H9 (cell line): ENCODE data around the gene CDK6. TPM values are rescaled to one million over a fixed set of nuclear protein-coding genes. Genes with fewer than 3 reads are reported as not detected.
A peak's percentile ranks its signal among the peaks of the same experiment; 100 is the strongest.

Experiments used
- DNase-seq: peaks from one replicate; pipeline ENCODE4 v3.0.0-alpha.2; 2017
- H2AFZ ChIP-seq: one replicate; pipeline ENCODE4 v1.6.1; 2013; ENCODE audit warnings: mild to moderate bottlenecking, low read length, control low read depth, moderate library complexity
- H2AK5ac ChIP-seq: 2 replicates; pipeline ENCODE4 v1.6.1; 2013; ENCODE audit warnings: low read length, control low read depth, mixed read lengths; ENCODE audit not compliant: insufficient read length
- H2BK120ac ChIP-seq: one replicate; pipeline ENCODE4 v1.6.1; 2013; ENCODE audit warnings: low read depth, mild to moderate bottlenecking, low read length, control low read depth, inconsistent platforms; ENCODE audit not compliant: poor library complexity, severe bottlenecking
- H2BK12ac ChIP-seq: 2 replicates; pipeline ENCODE4 v1.6.1; 2013; ENCODE audit warnings: low read length, control low read depth, mixed read lengths, low read depth; ENCODE audit not compliant: insufficient read length
- H2BK15ac ChIP-seq: 2 replicates; pipeline ENCODE4 v1.6.1; 2013; ENCODE audit warnings: low read depth, low read length, control low read depth
- H2BK20ac ChIP-seq: one replicate; pipeline ENCODE4 v1.6.1; 2013; ENCODE audit warnings: low read depth, mild to moderate bottlenecking, low read length, control low read depth, inconsistent platforms; ENCODE audit not compliant: poor library complexity, severe bottlenecking
- H2BK5ac ChIP-seq: 2 replicates; pipeline ENCODE4 v1.6.1; 2013; ENCODE audit warnings: low read length, control low read depth, mixed read lengths; ENCODE audit not compliant: insufficient read length
- H3K14ac ChIP-seq: 2 replicates; pipeline ENCODE4 v1.6.1; 2013; ENCODE audit warnings: low read length, control low read depth; ENCODE audit not compliant: insufficient read depth
- H3K18ac ChIP-seq: 2 replicates; pipeline ENCODE4 v1.6.1; 2013; ENCODE audit warnings: low read depth, mild to moderate bottlenecking, mixed read lengths, low read length, control low read depth; ENCODE audit not compliant: insufficient read length
- H3K23ac ChIP-seq: 2 replicates; pipeline ENCODE4 v1.6.1; 2013; ENCODE audit warnings: low read length, control low read depth, mixed read lengths, low read depth; ENCODE audit not compliant: insufficient read length
- H3K23me2 ChIP-seq: 2 replicates; pipeline ENCODE4 v1.6.1; 2013; ENCODE audit warnings: low read depth, mild to moderate bottlenecking, mixed read lengths, low read length, control low read depth; ENCODE audit not compliant: insufficient read length, poor library complexity, severe bottlenecking
- H3K27ac ChIP-seq: 2 replicates; pipeline ENCODE4 v1.5.1; 2013; ENCODE audit warnings: low read length, control low read depth, mixed read lengths, low read depth; ENCODE audit not compliant: insufficient read length
- H3K27me3 ChIP-seq: 2 replicates; pipeline ENCODE4 v1.6.1; 2013; ENCODE audit warnings: low read length, control low read depth, inconsistent platforms; ENCODE audit not compliant: insufficient read depth
- H3K4ac ChIP-seq: 2 replicates; pipeline ENCODE4 v1.6.1; 2013; ENCODE audit warnings: low read depth, mild to moderate bottlenecking, control low read depth, inconsistent platforms, low read length, moderate library complexity
- H3K4me1 ChIP-seq: 2 replicates; pipeline ENCODE4 v1.6.1; 2013; ENCODE audit warnings: low read length, control low read depth, inconsistent platforms; ENCODE audit not compliant: insufficient read depth
- H3K4me2 ChIP-seq: 2 replicates; pipeline ENCODE4 v1.6.1; 2013; ENCODE audit warnings: low read length, control low read depth, mixed read lengths; ENCODE audit not compliant: insufficient read length, insufficient read depth
- H3K56ac ChIP-seq: 2 replicates; pipeline ENCODE4 v1.6.1; 2013; ENCODE audit warnings: low read depth, mild to moderate bottlenecking, mixed read lengths, low read length, control low read depth; ENCODE audit not compliant: insufficient read length
- H3K79me1 ChIP-seq: 2 replicates; pipeline ENCODE4 v1.6.1; 2013; ENCODE audit warnings: low read depth, mild to moderate bottlenecking, moderate library complexity, low read length, control low read depth, inconsistent platforms; ENCODE audit not compliant: insufficient read depth, poor library complexity, severe bottlenecking
- H3K79me2 ChIP-seq: 2 replicates; pipeline ENCODE4 v1.6.1; 2013; ENCODE audit warnings: low read length, control low read depth, inconsistent platforms; ENCODE audit not compliant: insufficient read depth
- H3K9ac ChIP-seq: 2 replicates; pipeline ENCODE4 v1.6.1; 2013; ENCODE audit warnings: low read length, control low read depth, mixed read lengths; ENCODE audit not compliant: insufficient read length; ENCODE audit errors: extremely low read depth
- H3K9me3 ChIP-seq: one replicate; pipeline ENCODE4 v1.6.1; 2013; ENCODE audit warnings: low read depth, low read length, inconsistent platforms; ENCODE audit not compliant: control insufficient read depth
- H3T11ph ChIP-seq: one replicate; pipeline ENCODE4 v1.6.1; 2013; ENCODE audit warnings: mild to moderate bottlenecking, low read length, control low read depth, inconsistent platforms
- H4K20me1 ChIP-seq: one replicate; pipeline ENCODE4 v1.6.1; 2013; ENCODE audit not compliant: control insufficient read depth, insufficient read length, insufficient read depth
- H4K5ac ChIP-seq: 2 replicates; pipeline ENCODE4 v1.6.1; 2013; ENCODE audit warnings: low read depth, mild to moderate bottlenecking, mixed read lengths, low read length, control low read depth; ENCODE audit not compliant: insufficient read length
- H4K8ac ChIP-seq: replicated peaks from 2 replicates; pipeline ENCODE4 v1.6.1; 2013; ENCODE audit warnings: low read length, control low read depth, mixed read lengths, low read depth; ENCODE audit not compliant: insufficient read length
- H4K91ac ChIP-seq: 2 replicates; pipeline ENCODE4 v1.6.1; 2013; ENCODE audit warnings: low read depth, mild to moderate bottlenecking, moderate library complexity, mixed read lengths, low read length, control low read depth; ENCODE audit not compliant: insufficient read length
- H3K27ac Mint-ChIP-seq, 3 experiments: 2 replicates in 2 of 3; 3 replicates in 1 of 3; pipeline ENCODE4 v1.8.0; 2020 to 2021; ENCODE audit warnings: mixed read lengths in 3 of 3, mild to moderate bottlenecking in 1 of 3, moderate library complexity in 1 of 3
- H3K27me3 Mint-ChIP-seq: 2 replicates; pipeline ENCODE4 v1.8.0; 2021; ENCODE audit warnings: low read depth, mild to moderate bottlenecking, moderate library complexity, mixed read lengths
- H3K36me3 Mint-ChIP-seq, 3 experiments: 2 replicates in 2 of 3; 3 replicates in 1 of 3; pipeline ENCODE4 v1.8.0; 2020 to 2021; ENCODE audit warnings: low read depth in 3 of 3, mixed read lengths in 3 of 3; ENCODE audit not compliant: insufficient read depth in 1 of 3
- H3K4me1 Mint-ChIP-seq, 2 experiments: 2 replicates each; pipeline ENCODE4 v1.8.0; 2020; ENCODE audit warnings: mixed read lengths in 2 of 2
- H3K4me3 Mint-ChIP-seq, 2 experiments: 2 replicates in 1 of 2; 3 replicates in 1 of 2; pipeline ENCODE4 v1.8.0; 2020 to 2021; ENCODE audit warnings: mild to moderate bottlenecking in 2 of 2, mixed read lengths in 2 of 2, moderate library complexity in 1 of 2
- H3K9me3 Mint-ChIP-seq, 2 experiments: 2 replicates in 1 of 2; 3 replicates in 1 of 2; pipeline ENCODE4 v1.8.0; 2020; ENCODE audit warnings: mild to moderate bottlenecking in 2 of 2, mixed read lengths in 2 of 2, moderate library complexity in 1 of 2
- CTCF ChIP-seq: fragments of 200-600 bp; sonication (generic); conservative IDR thresholded peaks from 3 replicates; pipeline ENCODE4 v1.8.0; 2021; ENCODE audit warnings: antibody characterized with exemption, mild to moderate bottlenecking
- WGBS: extraction: QIAGEN DNeasy Blood & Tissue Kit; methylation state at CpG from one replicate; pipeline ENCODE4 v1.1.7; 2013; ENCODE audit warnings: missing lambda C conversion rate, low lambda C conversion rate, mixed read lengths; ENCODE audit not compliant: insufficient read length; ENCODE audit errors: extremely low coverage; 5-methylcytosine and 5-hydroxymethylcytosine counted together
- total RNA-seq: library from RNA; stranded (reverse); gene quantifications from 2 replicates; pipeline ENCODE4 v1.2.1, GENCODE V29; 2021

Gene CDK6
- total RNA-seq, 1 experiment from 2014 or later = 30.0 TPM

DNA sequence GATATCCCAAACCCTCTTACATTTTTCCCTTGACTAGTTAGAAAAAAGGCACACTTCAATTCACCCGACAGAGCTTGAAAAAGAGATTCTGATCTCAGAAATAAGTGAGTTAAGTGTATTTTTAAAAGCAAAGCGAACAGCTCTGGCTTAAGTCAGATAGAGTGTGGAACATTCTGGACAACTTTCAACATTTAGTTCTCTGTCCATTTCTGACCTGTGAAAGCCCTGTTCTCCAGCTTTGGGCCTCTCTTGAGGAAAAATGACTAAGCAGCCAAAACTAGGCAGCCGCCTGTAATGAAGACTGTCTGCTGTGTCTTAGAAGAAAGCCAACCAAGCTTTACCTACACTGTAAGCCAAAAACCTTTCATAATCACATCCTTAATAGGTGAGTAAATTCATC, 50.5 kb downstream of the CDK6 start:
- Histone ChIP-seq H3T11ph (no peak overlapping the region), H4K8ac (no peak overlapping the region), H2BK20ac (no peak overlapping the region), H2BK120ac (no peak overlapping the region), H3K14ac (no peak overlapping the region), H3K79me2 (no peaks in the 10 kb centered on the region), H3K27me3 (no peaks in the 10 kb centered on the region), H2BK15ac (no peak overlapping the region), H3K4me2 (no peak overlapping the region), H2BK5ac (no peak overlapping the region), H3K9me3 (no peaks in the 10 kb centered on the region), H2AK5ac (no peak overlapping the region), H2BK12ac (no peak overlapping the region), H4K5ac (no peak overlapping the region), H2AFZ (no peak overlapping the region), H3K27ac (no peak overlapping the region), H3K56ac (no peak overlapping the region), H3K4me1 (no peaks in the 10 kb centered on the region; the same call in 1 of the 2 replicates), H3K18ac (no peak overlapping the region), H3K79me1 (no peaks in the 10 kb centered on the region), H3K23ac (no peak overlapping the region), H4K91ac (no peak overlapping the region), H3K4ac (no peak overlapping the region), H3K23me2 (no peaks in the 10 kb centered on the region), H3K9ac (no peak overlapping the region), H4K20me1 (no peaks in the 10 kb centered on the region)
- peaks cover 39 to 44% of the 10 kb centered on the region in 2 experiments for H3K4me1 Mint-ChIP-seq
- H3K36me3 Mint-ChIP-seq = peaks cover 12 to 29% (median 17%) of the 10 kb centered on the region in 3 experiments
- peaks cover 15 to 17% of the 10 kb centered on the region in 2 experiments for H3K9me3 Mint-ChIP-seq
- H3K27me3 Mint-ChIP-seq = no peaks in the 10 kb centered on the region; the same call in 1 of the 2 replicates
- no peak for DNase-seq
- no CpG with 5 or more reads among the region's 3 CpGs for WGBS
- no peak overlapping the region for H3K4me3 Mint-ChIP-seq
- H3K27ac Mint-ChIP-seq = peak overlapping the region; percentile 60 to 66 (median 64); a peak in 3 of 7 replicates
- TF ChIP-seq CTCF = no peak
